MCF 10A (cell line): ENCODE data around the gene CERS6. TPM values are rescaled to one million over a fixed set of nuclear protein-coding genes. Genes with fewer than 3 reads are reported as not detected.

ENCODE experiments used
- BruUV-seq: library from RNA; stranded (reverse); fragments of 400-500 nt; replicated peaks from 2 replicates; lab custom pipeline; 2021; lab: Mats Ljungman, UMichigan
- CTCF ChIA-PET: fragments of 300-600 bp; sonication (Branson Sonifier 250); formaldehyde crosslinking; extraction: SDS; loops from one replicate; lab custom pipeline; 2021; ENCODE audit warnings: antibody characterized with exemption, inconsistent platforms; lab: Yijun Ruan, JAX
- POLR2A ChIA-PET: fragments of 300-600, 350-650 bp; sonication (Branson Sonifier 250); formaldehyde crosslinking; extraction: SDS; loops from one replicate; lab custom pipeline; 2020; ENCODE audit warnings: antibody characterized with exemption, inconsistent platforms; lab: Yijun Ruan, JAX
- DNase-seq: peaks from one replicate; pipeline ENCODE4 v3.0.0-alpha.2; 2018; ENCODE audit not compliant: unreplicated experiment
- H3K27ac Mint-ChIP-seq: one replicate; pipeline ENCODE4 v1.8.0; 2022; ENCODE audit warnings: mild to moderate bottlenecking, low read depth, mixed read lengths; ENCODE audit not compliant: unreplicated experiment
- H3K27me3 Mint-ChIP-seq: one replicate; pipeline ENCODE4 v1.8.0; 2022; ENCODE audit warnings: mixed read lengths; ENCODE audit not compliant: insufficient read depth, unreplicated experiment
- H3K36me3 Mint-ChIP-seq: one replicate; pipeline ENCODE4 v1.8.0; 2022; ENCODE audit warnings: mild to moderate bottlenecking, moderate library complexity, mixed read lengths; ENCODE audit not compliant: insufficient read depth, unreplicated experiment
- H3K4me1 Mint-ChIP-seq: one replicate; pipeline ENCODE4 v1.8.0; 2022; ENCODE audit warnings: mixed read lengths; ENCODE audit not compliant: insufficient read depth, unreplicated experiment
- H3K4me3 Mint-ChIP-seq: one replicate; pipeline ENCODE4 v1.8.0; 2022; ENCODE audit warnings: mild to moderate bottlenecking, moderate library complexity, mixed read lengths; ENCODE audit not compliant: unreplicated experiment
- H3K9me3 Mint-ChIP-seq: one replicate; pipeline ENCODE4 v1.8.0; 2022; ENCODE audit warnings: mixed read lengths; ENCODE audit not compliant: unreplicated experiment
- intact Hi-C: fragments of 100-400 bp; cut with micrococcal nuclease; formaldehyde crosslinking; loops from 2 replicates; pipeline ENCODE4 v1.14.1; 2022
- total RNA-seq: library from RNA; stranded (reverse); gene quantifications from 2 replicates; pipeline ENCODE4 v1.2.3, GENCODE V29; 2022
- TF ChIP-seq, protein P1 (sequence below): fragments of 200-600 bp; IDR thresholded peaks from one replicate; pipeline ENCODE4 v1.8.0; 2022; ENCODE audit warnings: antibody characterized with exemption, mild to moderate bottlenecking; ENCODE audit not compliant: unreplicated experiment

Gene CERS6
- total RNA-seq, 1 experiment from 2014 or later, result 27.4 TPM

DNA sequence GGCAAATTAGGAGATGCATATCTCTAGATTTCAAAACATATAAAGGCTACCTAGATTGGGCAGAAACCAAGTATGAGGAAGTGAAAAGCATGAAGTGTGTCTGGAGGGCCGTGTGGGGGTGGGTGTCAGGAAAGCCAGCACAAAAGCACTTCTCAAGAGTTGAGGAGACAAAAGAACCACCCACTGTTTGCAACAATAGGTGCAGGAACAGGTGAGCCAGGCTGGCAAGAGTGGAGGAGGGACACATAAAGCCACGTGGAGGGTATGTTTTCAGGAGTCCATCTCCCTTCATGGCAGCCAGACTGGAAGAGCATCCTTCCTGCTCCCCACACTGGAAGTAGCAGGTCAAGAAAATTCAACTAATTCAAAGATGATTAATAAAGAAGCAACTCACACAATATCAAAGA is 96.4 kb downstream of the CERS6 start:
- H3K36me3 Mint-ChIP-seq, result peaks cover 25% of the 10 kb centered on the region
- intact Hi-C loops, result no loop called here
- H3K9me3 Mint-ChIP-seq, result peaks cover 7% of the 10 kb centered on the region
- no peak overlapping the region for H3K4me3 Mint-ChIP-seq
- no peaks in the 10 kb centered on the region for H3K27me3 Mint-ChIP-seq
- no TSS peak for BruUV-seq
- DNase-seq, result no peak
- TF ChIP-seq, protein P1, sequence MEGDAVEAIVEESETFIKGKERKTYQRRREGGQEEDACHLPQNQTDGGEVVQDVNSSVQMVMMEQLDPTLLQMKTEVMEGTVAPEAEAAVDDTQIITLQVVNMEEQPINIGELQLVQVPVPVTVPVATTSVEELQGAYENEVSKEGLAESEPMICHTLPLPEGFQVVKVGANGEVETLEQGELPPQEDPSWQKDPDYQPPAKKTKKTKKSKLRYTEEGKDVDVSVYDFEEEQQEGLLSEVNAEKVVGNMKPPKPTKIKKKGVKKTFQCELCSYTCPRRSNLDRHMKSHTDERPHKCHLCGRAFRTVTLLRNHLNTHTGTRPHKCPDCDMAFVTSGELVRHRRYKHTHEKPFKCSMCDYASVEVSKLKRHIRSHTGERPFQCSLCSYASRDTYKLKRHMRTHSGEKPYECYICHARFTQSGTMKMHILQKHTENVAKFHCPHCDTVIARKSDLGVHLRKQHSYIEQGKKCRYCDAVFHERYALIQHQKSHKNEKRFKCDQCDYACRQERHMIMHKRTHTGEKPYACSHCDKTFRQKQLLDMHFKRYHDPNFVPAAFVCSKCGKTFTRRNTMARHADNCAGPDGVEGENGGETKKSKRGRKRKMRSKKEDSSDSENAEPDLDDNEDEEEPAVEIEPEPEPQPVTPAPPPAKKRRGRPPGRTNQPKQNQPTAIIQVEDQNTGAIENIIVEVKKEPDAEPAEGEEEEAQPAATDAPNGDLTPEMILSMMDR, result no peak
- no peak overlapping the region for H3K27ac Mint-ChIP-seq
- ChIA-PET POLR2A (interaction anchor here (0.9 to 1.3 kb wide), 2 partner anchors 10 to 75 kb away, joined by 3 to 4 read pairs; no protein-coding TSS in a partner anchor), CTCF (interaction anchor here (0.7 kb wide), 1 partner anchor 59 kb away, joined by 5 read pairs; no protein-coding TSS in a partner anchor)
- peaks cover 28% of the 10 kb centered on the region for H3K4me1 Mint-ChIP-seq

DNA sequence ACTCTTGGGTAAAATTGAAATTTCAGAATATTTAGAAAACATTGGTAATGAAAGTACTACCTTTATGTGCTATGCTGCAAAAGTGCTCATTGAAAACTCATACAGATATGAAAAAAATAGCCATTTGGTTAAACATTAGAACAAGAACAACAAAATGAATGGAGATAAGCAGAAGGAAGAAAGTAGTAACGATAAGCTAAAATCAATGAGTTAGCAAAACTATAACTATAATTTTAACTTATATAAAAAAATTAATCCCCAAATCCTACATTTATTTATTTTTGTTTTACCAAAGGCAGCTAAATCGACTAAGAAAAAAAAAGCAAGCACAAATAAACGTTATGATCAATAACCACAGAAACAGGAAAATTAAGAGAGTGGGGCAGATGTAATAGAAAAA is 99.2 kb downstream of the CERS6 start:
- Mint-ChIP-seq H3K9me3 (no peaks in the 10 kb centered on the region), H3K27ac (no peak overlapping the region), H3K4me3 (no peak overlapping the region), H3K27me3 (no peaks in the 10 kb centered on the region), H3K4me1 (peaks cover 31% of the 10 kb centered on the region), H3K36me3 (peaks cover 18% of the 10 kb centered on the region)
- intact Hi-C loops, result no loop called here
- TF ChIP-seq, protein P1, result no peak
- BruUV-seq, result no TSS peak
- ChIA-PET POLR2A (interaction anchor here (0.6 to 3.8 kb wide), 2 partner anchors 9 to 1220 kb away, joined by 4 to 15 read pairs; no protein-coding TSS in a partner anchor), CTCF (interaction anchor here (0.6 to 0.8 kb wide), 2 partner anchors 54 to 206 kb away, joined by 3 read pairs; no protein-coding TSS in a partner anchor)
- no peak for DNase-seq

DNA sequence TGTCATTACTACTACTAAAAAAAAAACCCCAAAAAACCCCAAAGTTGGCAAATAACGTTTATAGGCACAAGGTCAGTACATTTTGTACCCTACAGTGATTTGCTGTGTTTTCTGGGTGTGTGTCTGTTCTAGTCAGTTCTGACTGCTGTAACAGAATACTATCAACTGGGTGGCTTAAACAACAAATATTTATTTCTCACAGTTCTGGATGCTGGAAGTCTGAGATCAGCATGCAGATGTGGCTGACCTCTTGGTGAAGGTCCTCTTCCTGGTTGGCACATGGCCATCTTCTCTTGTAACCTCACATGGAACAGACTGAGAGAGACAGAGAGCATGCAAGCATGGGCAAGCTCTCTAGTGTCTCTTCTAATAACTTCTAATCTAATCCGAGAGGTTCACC is 103.1 kb downstream of the CERS6 start:
- Mint-ChIP-seq H3K4me1 (peaks cover 33% of the 10 kb centered on the region), H3K4me3 (peak overlapping the region; percentile 46), H3K9me3 (no peaks in the 10 kb centered on the region), H3K36me3 (peaks cover 24% of the 10 kb centered on the region), H3K27ac (peak overlapping the region; percentile 92), H3K27me3 (no peaks in the 10 kb centered on the region)
- BruUV-seq, result no TSS peak
- intact Hi-C loops, result no loop called here
- DNase-seq, result peak; percentile 72
- CTCF ChIA-PET, result interaction anchor here (0.5 to 0.7 kb wide), 2 partner anchors 9 to 19 kb away, joined by 3 read pairs; no protein-coding TSS in a partner anchor
- TF ChIP-seq, protein P1, result no peak
- POLR2A ChIA-PET, result interaction anchor here (0.5 to 1.6 kb wide), 7 partner anchors 12 to 1915 kb away, joined by 3 to 8 read pairs (median 3); no protein-coding TSS in a partner anchor

DNA sequence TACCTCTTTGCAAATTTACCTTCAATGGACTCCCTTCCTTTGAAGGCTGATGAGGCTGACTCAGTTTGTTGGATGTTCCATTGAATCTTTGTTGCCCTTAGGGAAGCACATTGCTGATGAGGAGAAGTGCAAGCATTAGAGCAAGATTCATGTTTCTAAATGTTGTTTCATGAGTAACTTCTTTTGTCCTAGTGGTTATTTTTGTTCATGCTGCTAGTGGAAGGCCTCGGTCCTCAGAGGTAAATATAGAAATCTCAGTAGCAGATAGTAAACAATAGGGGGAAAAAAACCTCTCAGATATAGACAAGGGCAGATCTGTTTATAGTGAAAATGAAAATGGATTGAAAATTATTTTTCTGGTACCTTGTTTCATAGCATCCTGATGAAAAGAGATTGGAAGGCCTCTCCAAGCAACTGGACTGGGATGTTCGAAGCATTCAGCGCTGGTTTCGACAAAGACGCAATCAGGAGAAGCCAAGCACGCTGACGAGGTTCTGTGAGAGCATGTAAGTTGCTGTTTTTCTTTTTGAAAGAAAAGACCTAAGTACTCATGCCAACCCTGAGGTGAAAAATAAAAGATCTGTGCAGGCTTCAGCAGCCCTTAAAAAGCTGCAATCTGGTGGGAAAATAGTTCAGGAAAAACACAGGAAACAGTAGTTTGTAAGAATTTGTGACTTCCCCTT is 104.9 kb downstream of the CERS6 start:
- DNase-seq, result no peak
- Mint-ChIP-seq H3K4me3 (no peak overlapping the region), H3K9me3 (no peaks in the 10 kb centered on the region), H3K27me3 (no peaks in the 10 kb centered on the region), H3K27ac (peak overlapping the region; percentile 92), H3K36me3 (peaks cover 15% of the 10 kb centered on the region), H3K4me1 (peaks cover 49% of the 10 kb centered on the region)
- ChIA-PET CTCF (interaction anchor here (0.6 kb wide), 1 partner anchor 36 kb away, joined by 3 read pairs; no protein-coding TSS in a partner anchor), POLR2A (interaction anchor here (1.5 kb wide), 1 partner anchor 36 kb away, joined by 4 read pairs; no protein-coding TSS in a partner anchor)
- intact Hi-C loops, result no loop called here
- TF ChIP-seq, protein P1, result no peak
- no TSS peak for BruUV-seq
